Embryonic facial prominence (tissue), 1 donor: Measurements from ENCODE around the gene XRN1.
"Not testable (repeated sequence)": the region's sequence is repeated elsewhere in the genome, so short reads cannot be mapped to it uniquely, and the experiment has no call there.

ENCODE experiments used
- DNase-seq: peaks from one replicate; pipeline ENCODE4 v3.0.0-alpha.2; 2016; ENCODE audit errors: extremely low spot score

Gene XRN1

GRCh38 chr3:142324275-142324953, 123.4 kb downstream of the XRN1 start:
- DNase-seq: not testable (repeated sequence)

DNA sequence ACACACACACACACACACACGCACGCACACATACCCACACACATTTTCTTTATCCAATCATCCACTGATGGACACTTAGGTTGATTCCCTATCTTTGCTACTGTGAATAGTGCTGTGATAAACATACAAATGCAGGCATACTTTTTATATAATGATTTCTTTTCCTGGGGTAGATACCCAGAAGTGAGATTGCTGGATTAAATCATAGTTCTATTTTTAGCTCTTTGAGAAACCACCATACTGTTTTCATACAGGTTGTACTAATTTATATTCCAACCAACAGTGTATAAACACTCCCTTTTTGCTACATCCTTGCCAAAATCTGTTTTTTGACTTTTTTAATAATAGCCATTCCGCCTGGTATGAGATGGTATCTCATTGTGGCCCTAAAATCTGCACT, 127.9 kb downstream of the XRN1 start:
- DNase-seq: no peak

- DNase-seq: no peak
These were observed 128.7 kb downstream of the XRN1 start for GRCh38 chr3:142319094-142319493.

DNA sequence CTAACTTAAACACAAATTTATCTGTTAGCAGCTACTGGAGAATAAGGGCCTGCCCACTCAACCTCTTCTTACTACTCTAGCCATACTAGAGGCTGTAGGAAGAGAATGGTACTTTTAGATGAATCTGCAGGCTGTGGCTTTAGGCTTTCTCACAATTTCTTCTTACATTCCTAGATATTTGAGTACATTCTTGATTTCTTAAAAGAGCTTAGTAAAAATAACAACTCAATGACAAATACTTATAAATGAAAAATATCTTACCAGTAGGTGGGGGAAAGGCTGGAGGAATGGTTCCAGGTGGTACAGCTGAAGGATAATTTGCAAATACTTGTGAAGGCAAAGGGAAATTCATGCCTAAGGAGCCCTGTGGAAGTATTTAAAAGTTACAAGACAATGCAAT, 129.5 kb downstream of the XRN1 start:
- no peak for DNase-seq

DNA sequence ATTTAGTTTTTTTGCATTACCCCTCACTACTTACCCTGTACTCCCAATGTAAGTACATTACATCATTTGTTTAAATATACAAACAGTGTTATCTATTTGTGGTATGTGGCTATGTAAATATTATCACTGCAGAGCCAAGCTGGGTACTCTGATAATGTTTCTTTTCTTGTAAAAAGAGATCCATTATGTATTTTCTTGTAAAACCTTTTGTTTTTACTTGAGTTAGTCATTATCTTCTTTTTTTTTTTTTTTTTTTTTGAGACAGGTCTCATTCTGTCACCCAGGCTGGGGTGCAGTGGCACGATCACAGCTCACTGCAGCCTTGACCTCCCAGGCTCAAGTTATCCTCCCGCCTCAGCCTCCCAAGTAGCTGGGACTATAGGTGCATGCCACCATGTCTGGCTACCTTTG, 131.9 kb downstream of the XRN1 start:
- not testable (repeated sequence) for DNase-seq

- no peak for DNase-seq
These were observed 132.8 kb downstream of the XRN1 start for GRCh38 chr3:142315083-142315482.

DNA sequence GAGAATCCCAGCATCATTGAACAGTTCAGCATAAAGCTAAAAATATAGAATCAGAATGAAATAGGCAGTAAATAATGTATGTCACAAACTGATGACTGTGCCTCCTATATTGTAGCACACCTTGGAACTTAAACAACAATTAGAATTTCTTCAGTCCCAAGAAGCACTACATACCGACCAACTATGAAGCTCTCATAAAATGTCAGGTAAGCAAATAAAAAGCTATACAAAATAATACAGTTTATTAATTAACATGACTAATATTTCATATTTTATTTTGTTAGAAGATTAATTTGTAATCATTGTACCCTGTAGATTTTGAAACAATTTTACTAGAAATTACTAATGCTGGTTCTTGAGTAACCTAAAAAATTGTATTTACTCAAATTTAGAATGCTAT, 137.4 kb downstream of the XRN1 start:
- DNase-seq: no peak

DNA sequence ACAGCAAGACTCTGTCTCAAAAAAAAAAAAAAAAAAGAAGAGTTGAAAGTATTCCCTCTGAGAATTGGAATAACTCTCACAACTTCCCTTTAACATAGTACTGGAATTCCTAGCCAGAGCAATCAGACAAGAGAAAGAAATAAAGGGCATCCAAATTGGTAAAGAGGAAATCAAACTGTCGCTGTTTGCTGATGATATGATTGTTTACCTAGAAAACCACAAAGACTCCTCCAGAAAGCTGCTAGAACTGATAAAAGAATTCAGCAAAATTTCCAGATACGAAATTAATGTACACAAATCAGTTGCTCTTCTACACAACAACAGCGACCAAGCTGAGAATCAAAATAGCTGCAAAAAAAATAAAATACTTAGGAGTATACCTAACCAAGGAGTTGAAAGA, 145.0 kb downstream of the XRN1 start:
- not testable (repeated sequence) for DNase-seq

DNA sequence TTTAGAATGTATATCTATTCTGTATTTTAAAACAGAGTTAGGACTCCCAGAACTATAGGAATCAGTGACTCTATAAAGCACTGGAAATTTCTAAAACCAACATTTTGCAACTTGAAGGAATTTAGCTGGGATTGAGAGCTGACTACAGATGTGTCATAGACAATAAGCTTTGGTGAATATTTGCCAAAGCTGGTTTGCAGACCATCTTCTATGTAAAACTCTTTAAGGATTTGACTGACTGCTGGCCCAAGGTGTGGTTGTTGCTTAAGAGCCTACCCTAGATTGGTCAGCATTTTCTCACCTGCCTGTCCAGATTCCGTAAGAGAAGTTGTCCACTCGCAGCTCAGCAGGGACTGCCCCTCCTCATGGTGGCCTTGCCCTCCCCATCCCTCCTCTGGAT, 149.2 kb downstream of the XRN1 start:
- DNase-seq: no peak

DNA sequence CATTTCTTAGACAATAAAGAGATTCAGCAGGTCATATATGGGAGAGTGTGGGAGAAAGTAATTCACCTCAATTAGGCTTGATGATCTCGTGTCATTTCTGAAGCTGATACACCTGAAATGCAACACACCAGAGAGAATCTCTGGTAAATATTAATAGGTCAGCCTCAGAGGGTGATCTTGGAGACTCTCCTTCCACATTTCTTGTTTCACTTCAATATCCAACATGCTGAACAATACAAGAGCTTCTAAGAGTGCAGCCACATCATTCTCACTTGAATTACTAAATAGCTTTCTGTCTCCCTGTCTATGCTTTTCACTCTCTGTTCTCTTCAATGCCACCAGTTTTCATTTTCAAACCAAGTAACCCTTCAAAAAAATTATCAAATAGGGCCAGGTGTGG, 151.3 kb downstream of the XRN1 start:
- no peak for DNase-seq

DNA sequence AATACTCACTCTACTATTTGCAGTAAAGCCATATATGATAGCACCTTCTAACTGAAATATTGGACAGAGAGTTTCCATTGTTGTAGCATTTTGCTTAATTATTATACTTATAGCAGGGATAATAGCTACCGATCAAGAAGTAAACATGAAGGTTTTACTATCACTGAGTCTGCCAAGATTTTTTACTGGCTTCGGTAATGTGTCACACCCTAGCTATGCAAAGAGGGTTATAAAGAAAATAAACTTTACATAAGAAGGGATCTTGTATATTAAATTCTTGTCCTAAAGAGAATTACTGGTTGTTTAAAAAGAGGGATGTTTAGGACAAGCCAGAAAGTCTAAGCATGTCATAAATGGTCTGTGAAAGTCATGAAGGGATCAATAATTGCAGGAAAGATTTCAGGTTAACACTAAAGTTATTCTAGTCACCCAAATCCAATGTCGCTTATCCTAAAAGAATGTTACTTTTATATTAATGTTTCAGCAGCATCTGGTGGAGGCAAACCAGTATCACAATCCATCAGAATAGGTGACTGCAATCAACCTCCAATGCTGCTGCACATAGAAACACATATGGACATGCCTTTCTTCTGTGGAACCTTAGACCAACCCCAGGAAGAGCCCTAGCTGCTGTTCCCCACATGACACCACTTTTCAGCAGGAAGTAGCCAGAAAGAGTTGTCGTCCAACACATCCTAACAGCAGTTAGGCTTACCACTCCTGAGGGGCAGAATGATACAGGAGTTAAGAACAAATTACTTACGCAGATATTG, 159.8 kb downstream of the XRN1 start:
- DNase-seq: no peak

DNA sequence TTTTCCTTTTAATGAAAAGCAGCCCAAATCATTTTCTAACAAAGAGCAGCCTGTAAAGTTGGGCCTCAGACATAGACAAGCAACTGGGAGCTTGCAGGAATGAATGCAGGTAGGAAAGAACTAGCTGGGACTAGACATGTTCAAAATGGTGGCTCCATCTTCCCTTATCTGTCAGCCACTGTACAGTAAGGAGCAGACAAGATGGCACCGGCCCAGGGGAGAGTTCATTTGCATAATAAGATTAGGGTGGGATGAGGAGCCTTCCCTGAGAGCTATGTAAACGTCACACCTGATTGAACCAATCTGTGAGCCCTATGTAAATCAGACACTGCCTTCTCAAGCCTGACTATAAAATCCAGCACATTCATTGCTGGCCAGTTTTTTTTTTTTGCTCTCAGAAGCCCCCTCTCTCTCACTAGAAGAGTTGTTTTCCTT, 162.7 kb downstream of the XRN1 start:
- no peak for DNase-seq

GRCh38 chr3:142282503-142282902, 165.3 kb downstream of the XRN1 start:
- DNase-seq: no peak

DNA sequence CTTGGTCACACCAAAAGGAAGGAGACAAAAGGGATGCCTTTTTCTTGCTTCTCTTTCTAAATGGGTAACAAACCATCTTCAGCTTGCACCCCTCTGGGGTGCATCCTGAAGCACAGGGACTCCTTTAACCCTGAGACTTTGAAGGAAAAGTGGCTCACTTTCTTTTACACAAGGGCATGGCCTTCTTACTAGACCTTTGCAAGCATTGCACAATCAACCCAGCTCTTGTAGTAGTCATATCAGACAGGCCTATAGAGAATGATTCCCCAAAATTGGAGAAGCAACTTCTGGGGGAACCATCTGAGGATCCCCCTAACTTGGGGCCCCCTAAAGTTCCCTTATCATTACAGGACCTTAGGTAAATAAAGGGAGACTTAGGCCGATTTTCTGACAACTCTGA, 166.4 kb downstream of the XRN1 start:
- DNase-seq: no peak

- peak; percentile 19 for DNase-seq
These were observed 167.8 kb downstream of the XRN1 start for GRCh38 chr3:142279965-142280590.

DNA sequence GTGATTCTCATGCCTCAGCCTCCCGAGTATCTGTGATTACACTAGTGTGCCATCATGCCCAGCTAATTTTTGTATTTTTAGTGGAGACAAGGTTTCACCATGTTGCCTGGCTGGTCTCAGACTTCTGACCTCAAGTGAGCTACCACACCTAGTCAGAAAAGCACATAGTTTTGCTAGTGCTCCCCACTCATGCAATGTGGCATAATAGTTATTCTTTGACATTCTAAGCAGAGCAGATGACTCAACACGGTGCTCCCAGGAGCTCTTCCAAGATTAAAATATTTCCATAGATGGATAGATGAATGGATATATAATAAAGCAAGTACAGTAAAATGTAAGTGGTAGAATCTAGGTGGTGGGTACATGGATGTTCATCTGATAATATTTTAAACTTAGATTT, 169.4 kb downstream of the XRN1 start:
- no peak for DNase-seq

DNA sequence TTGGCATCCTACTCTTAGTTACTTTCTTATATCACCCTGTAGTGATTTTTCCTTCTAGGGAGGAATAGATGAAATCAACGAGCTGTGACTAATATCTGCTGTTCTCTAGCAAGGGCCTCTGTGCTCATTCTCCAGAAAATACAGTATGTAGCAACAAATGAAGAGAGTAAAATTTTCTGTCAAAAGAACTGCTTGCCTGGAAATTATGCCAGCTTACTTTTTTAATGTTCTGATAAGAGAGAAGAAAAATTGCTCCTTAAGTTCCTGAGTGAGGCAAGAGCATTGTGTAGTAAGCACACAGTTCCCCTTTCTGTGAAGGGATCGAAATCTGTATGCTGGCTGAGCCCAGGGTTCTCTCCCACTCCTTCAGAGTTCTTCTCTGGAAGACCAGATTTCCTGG, 171.1 kb downstream of the XRN1 start:
- DNase-seq: no peak

- DNase-seq: no peak
These were observed 172.0 kb downstream of the XRN1 start for GRCh38 chr3:142275856-142276255.

- DNase-seq: no peak
These were observed 172.9 kb downstream of the XRN1 start for GRCh38 chr3:142274908-142275307.

DNA sequence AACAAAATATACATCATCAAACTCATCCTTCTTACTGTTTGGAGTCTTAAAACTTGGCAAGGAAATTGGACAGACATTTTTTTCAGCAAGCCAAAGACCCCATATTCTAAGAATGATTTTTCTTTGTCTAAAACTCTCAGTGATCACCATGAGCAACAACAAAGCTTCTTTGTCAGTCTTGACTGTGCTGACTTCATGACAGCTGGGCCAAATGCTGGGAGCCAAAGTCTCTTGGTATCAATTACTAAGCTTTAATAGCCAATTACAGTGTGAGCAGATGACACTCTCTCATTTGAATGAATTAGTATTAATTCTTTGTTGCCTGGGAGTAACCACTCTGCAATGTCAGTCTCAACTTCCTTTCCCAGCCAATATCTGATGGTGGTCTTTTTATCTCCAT, 174.3 kb downstream of the XRN1 start:
- no peak for DNase-seq

- DNase-seq: no peak
These were observed 175.5 kb downstream of the XRN1 start for GRCh38 chr3:142272200-142272891.

- DNase-seq: no peak
These were observed 177.4 kb downstream of the XRN1 start for GRCh38 chr3:142270407-142270806.
